Anterior cingulate cortex (tissue), 58 donors: ENCODE measurements around the gene CCDC127.
A peak's percentile ranks its signal among the peaks of the same experiment; 100 is the strongest.

Source experiments
- DNase-seq, 58 donors: peaks; one replicate each; lab custom pipeline; 2025; lab: John Stamatoyannopoulos, UW

Gene CCDC127

GRCh38 chr5:191949-192690 is 25.8 kb downstream of the CCDC127 start:
- no peak for DNase-seq

DNA sequence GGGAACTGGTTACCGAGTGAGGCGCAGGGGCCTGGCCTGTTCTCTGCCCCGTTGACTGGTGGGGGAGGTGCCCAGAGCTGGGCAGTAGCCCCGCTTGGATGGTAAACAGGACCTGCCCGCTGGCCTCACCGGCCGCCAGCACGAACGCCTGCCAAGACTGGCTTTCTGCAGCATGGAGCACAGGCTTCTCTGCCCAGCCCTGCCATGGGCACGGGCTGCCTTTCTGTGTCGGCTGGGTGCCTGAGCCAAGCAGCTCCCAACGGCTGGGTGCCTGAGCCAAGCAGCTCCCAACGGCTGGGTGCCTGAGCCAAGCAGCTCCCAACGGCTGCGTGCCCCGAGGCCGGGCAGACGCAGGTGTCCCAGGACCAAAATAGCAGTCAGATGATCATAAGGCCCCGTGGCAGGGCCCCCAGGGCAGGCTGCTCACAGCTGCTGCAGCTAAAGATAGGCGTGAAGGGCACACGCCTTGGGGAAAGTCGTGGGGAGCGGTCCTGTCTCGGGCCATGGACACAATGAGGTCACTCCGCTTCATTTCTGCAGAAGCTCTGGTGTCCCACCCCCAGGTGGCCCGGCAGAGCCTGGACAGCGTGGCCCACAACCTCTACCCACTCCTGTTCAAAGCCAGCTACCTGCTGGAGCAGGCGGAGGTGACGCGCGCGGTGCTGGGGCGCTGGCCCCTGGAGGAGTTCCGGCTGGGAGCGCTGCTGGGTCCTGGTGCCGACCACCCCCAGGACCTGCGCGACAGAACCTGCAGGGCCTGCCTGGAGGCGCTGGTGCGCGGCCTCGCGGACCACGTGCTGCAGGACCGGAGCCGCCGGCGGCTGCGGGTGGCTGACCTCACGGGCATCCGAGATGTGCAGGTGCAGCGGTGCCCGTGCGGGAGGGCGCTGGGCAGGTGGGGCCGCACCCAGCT is 26.7 kb downstream of the CCDC127 start, which contains the start of gene LRRC14B:
LRRC14B (plus strand) TSS at position 460 of the 913 bp plus-strand sequence; CDS start at position 504, 44 bp downstream.
- peak in 51 of 58 donors; percentile 11 to 83 (median 53) for DNase-seq

GRCh38 chr5:190366-191035 is 27.5 kb downstream of the CCDC127 start:
- no peak for DNase-seq

- no peak for DNase-seq
Observed at GRCh38 chr5:189976-190365, 28.0 kb downstream of the CCDC127 start.

DNA sequence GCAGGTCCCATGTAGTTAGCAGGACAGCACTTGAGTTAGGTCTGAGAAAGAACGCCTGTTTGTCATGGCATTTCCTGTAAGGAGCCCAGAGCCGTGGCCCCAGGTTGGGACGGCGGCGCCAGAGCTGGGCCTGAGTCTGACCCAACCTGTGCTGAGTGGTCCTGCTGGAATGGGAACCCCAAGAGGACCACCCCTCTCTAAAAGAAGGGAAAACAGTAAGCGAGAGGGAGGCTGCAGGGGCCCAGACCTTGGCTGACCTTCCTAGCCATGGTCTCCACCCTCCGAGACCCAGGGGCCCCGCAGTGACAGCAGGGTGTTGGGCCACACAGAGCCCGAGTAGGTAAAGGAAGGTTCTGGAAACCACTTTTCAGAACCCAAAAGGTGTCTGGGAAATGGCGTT is 28.5 kb downstream of the CCDC127 start:
- DNase-seq, result no peak

DNA sequence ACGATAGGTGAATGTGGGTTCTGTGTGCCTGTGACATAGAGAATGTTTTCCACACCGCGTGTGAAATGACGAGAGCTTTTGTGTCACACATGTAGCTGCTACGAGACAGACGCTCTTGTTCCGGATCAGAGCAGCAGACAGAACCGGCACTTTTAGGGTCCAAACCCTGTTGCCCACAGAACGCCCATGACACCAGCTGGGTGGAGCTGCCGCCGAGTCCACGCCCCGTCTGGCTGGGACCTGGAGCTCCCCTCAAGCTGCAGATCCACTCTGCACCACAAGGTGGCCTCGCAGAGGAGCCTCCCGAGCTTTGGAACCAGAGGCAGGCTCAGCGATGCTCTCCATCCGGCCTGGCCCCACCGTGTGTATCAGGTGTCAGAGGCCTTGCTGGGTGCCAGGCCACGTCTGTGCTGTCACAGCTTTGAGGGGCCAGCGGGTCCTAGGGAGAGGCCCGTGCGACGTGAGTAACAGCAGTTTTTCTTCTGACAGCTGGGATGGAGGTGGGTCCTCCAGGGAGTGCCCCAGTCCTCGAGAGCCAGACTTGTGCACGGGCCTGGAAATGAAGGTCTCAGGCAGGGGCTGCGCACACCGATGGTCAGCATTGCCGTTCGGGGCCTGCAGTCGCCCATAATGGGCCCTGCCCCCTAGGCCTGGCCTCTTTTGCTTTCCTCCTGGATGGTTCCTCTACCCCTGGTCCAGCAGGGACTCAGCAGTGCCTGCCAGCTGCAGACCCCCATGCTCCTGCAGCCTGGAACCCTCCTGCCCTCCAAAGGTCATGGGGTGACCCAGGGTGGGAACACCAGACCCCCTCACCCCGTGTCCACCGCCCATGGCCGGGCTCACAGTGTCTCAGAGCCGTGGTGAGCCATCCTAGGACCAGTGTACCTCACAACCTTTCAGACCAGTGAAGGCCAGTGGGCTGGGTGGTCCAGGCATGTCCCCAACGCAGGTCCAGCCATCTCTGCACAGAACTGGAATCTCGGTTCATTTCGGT is 29.2 kb downstream of the CCDC127 start:
- DNase-seq, result peak in 56 of 58 donors; percentile 7 to 81 (median 59)

DNA sequence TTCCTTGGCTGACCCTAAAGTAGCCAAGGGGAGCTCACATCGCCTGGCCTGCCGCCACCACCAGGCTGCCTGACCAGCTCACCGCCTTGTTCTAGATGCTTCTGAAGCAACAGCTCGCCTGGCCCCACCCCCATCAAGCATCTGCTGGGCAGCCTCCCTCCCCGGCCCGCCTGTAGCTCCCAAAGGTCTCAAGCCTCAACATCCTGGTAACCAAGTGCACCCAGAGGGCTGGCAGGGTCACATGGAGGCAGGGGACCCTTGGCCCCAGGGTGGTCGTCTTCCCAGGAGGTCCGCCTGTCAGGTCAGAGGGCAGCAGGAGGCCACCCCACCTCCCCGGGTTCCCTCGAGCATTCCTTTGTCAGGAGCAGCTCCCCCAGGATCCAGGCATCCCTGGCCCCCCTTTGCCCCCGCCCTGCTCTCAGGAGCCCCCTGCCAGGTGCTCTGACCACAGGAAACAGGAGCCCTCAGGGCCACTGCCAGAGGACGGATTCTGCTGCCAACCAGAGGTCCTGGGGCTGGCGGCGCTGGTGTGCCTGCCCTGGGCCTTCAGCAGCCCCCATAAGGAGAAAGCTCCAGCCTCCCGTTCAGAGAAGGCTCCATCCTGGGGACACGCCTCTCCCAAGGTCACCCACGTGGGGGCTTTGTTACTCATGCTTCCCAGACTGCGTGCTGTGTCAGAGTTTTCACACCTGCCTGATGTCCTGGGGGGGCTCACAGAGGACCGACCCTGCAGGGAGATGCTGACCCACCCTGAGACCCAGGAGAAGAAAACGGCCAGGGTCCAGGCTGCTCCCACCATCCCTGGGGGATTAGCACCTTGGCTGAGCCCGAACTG is 30.1 kb downstream of the CCDC127 start:
- DNase-seq, result peak in 1 of 58 donors; percentile 9

- no peak for DNase-seq
Observed at GRCh38 chr5:187042-187431, 30.9 kb downstream of the CCDC127 start.

GRCh38 chr5:186091-187041 is 31.6 kb downstream of the CCDC127 start:
- DNase-seq, result no peak

- no peak for DNase-seq
Observed at GRCh38 chr5:185095-186070, 32.6 kb downstream of the CCDC127 start.

GRCh38 chr5:184471-184870 is 33.5 kb downstream of the CCDC127 start:
- no peak for DNase-seq

DNA sequence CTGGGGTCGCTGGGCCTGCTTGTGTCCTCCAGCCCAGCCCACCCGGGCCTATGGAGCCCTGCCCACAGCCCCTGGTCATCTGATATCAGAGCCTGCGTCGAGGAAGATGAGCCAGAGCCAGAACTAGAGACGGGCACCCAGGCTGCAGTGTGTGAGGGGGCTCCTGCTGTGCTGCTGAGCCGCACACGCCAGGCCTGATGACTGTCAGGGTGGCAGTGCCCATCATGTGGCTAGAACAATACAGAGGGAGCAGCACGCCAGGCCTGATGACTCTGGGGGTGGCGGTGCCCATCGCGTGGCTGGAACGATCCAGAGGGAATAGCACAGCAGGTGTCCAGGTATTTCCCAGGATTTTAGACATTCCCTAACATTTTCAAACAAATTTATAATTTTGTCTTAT is 35.8 kb downstream of the CCDC127 start:
- no peak for DNase-seq

- DNase-seq, result no peak
Observed at GRCh38 chr5:181566-181965, 36.4 kb downstream of the CCDC127 start.

DNA sequence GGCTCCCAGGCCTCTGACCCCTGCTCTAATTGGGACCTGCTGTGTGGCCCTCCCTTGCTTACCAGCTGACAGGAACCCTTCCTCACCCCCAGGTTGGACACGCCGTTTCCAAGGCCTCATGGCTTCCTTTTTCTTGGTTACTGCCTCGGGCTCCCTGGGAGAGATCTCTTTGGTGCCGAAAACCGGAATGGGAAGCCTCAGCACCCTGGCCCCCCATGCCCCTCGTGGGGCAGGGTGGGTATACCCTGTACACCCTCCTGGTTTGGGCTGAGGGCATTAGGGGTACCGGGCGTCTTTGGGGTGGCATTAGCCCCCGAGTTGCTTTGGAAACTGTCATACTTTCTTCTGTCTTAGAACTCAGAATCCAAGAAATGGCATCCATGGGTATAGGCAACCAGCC is 36.8 kb downstream of the CCDC127 start:
- DNase-seq, result no peak

- no peak for DNase-seq
Observed at GRCh38 chr5:180286-180918, 37.6 kb downstream of the CCDC127 start.

- DNase-seq, result no peak
Observed at GRCh38 chr5:179401-179800, 38.6 kb downstream of the CCDC127 start.
